HepG2 (cell line): Measurements from ENCODE around the gene COCH. TPM values are rescaled to one million over a fixed set of nuclear protein-coding genes. Genes with fewer than 3 reads are reported as not detected.

Experiments
- ATAC-seq: fragments of 200-7000 bp; cut with Tn5 transposase; 3 replicates; pipeline ENCODE4 v1.9.1; 2020; ENCODE audit warnings: mild to moderate bottlenecking, moderate library complexity
- BruUV-seq: library from RNA; stranded (reverse); fragments of 400-500 nt; replicated peaks from 2 replicates; lab custom pipeline; 2021; lab: Mats Ljungman, UMichigan
- CTCF ChIA-PET: fragments of 300-600 bp; formaldehyde crosslinking; extraction: SDS; loops from one replicate; lab custom pipeline; 2021; ENCODE audit warnings: low total read pairs, inconsistent platforms, low intra/inter-chr PET ratio; lab: Yijun Ruan, JAX
- POLR2A ChIA-PET: fragments of 350-600 bp; sonication (Branson Sonifier 250); formaldehyde crosslinking; loops from one replicate; lab custom pipeline; 2020; ENCODE audit warnings: antibody characterized with exemption, inconsistent platforms; lab: Yijun Ruan, JAX
- DNase-seq: peaks from one replicate; pipeline ENCODE4 v3.0.0-alpha.2; 2015; ENCODE audit warnings: low spot score
- FAIRE-seq: peaks from 3 replicates; lab custom pipeline; 2011; peaks lifted over from hg19 to GRCh38; lab: Jason Lieb, UNC
- H2AFZ ChIP-seq: one replicate; pipeline ENCODE4 v1.6.1; 2011; ENCODE audit warnings: low read length, inconsistent platforms
- H3K27ac ChIP-seq: fragments of 300-600 bp; 3 replicates; pipeline ENCODE4 v1.8.0; 2011; ENCODE audit warnings: mixed run types, mild to moderate bottlenecking, mixed read lengths, low read length, inconsistent platforms; ENCODE audit not compliant: insufficient read depth; ENCODE audit errors: extremely low read length
- H3K27me3 ChIP-seq, 2 experiments: fragments of 200-600 bp in 1 of 2; 2 replicates in 1 of 2; 3 replicates in 1 of 2; pipeline versions ENCODE4 v1.6.0 to v1.8.0; 2011; ENCODE audit warnings: low read length in 2 of 2, mild to moderate bottlenecking in 2 of 2, moderate library complexity in 2 of 2, inconsistent platforms in 1 of 2; ENCODE audit not compliant: insufficient read depth in 2 of 2, control insufficient read depth in 1 of 2
- H3K36me3 ChIP-seq, 2 experiments: fragments of 200-600 bp in 1 of 2; replicated peaks in 1 of 2; 2 replicates in 1 of 2; 3 replicates in 1 of 2; pipeline versions ENCODE4 v1.5.1 to v1.8.0; 2011; ENCODE audit warnings: low read length in 2 of 2, inconsistent platforms in 1 of 2; ENCODE audit not compliant: insufficient read depth in 2 of 2, control insufficient read depth in 1 of 2
- H3K4me1 ChIP-seq: 2 replicates; pipeline ENCODE4 v1.5.1; 2012; ENCODE audit warnings: low read length, inconsistent platforms; ENCODE audit not compliant: insufficient read depth
- H3K4me2 ChIP-seq: 2 replicates; pipeline ENCODE4 v1.6.0; 2011; ENCODE audit warnings: low read depth, low read length, inconsistent platforms
- H3K4me3 ChIP-seq, 3 experiments: fragments of 200-600 bp in 1 of 3; sonication (generic), shearing (Covaris generic) in 1 of 3; replicated peaks in 1 of 3; 2 replicates each; pipeline ENCODE4 v1.5.1; 2011 to 2016; ENCODE audit warnings: low read length in 3 of 3, inconsistent platforms in 2 of 3, low read depth in 2 of 3, mild to moderate bottlenecking in 2 of 3, control low read depth in 1 of 3, mixed read lengths in 1 of 3; ENCODE audit not compliant: insufficient read depth in 1 of 3
- H3K79me2 ChIP-seq: one replicate; pipeline ENCODE4 v1.6.1; 2011; ENCODE audit warnings: low read length, inconsistent platforms; ENCODE audit not compliant: insufficient read depth
- H3K9ac ChIP-seq: 2 replicates; pipeline ENCODE4 v1.6.0; 2011; ENCODE audit warnings: mild to moderate bottlenecking, low read depth, low read length, inconsistent platforms; ENCODE audit not compliant: insufficient read depth
- H3K9me3 ChIP-seq: 2 replicates; pipeline ENCODE4 v1.5.1; 2012; ENCODE audit warnings: mild to moderate bottlenecking, low read length
- H4K20me1 ChIP-seq: 2 replicates; pipeline ENCODE4 v1.6.0; 2011; ENCODE audit warnings: inconsistent platforms, mild to moderate bottlenecking, low read length, moderate library complexity; ENCODE audit not compliant: insufficient read depth
- HNRNPK ChIP-seq: fragments of 200-400 bp; formaldehyde crosslinking; IDR thresholded peaks from 2 replicates; pipeline ENCODE4 v1.6.1; 2018; ENCODE audit warnings: low read length, low read depth, moderate library complexity, mild to moderate bottlenecking; ENCODE audit not compliant: poor library complexity, severe bottlenecking
- SMYD3 ChIP-seq: sonication (generic); formaldehyde crosslinking; IDR thresholded peaks from 2 replicates; pipeline ENCODE4 v1.8.1; 2023; ENCODE audit warnings: mild to moderate bottlenecking, missing genetic modification reagents
- ZBTB21 ChIP-seq: sonication (generic); formaldehyde crosslinking; IDR thresholded peaks from 2 replicates; pipeline ENCODE4 v1.4.0; 2020; ENCODE audit warnings: missing genetic modification reagents
- ZNF83 ChIP-seq: sonication (generic); formaldehyde crosslinking; IDR thresholded peaks from 2 replicates; pipeline ENCODE4 v1.4.0; 2020; ENCODE audit warnings: missing genetic modification reagents, mild to moderate bottlenecking, borderline replicate concordance
- WGBS: methylation state at CpG from one replicate; pipeline ENCODE4 v1.1.6; 2017; ENCODE audit warnings: low lambda C conversion rate; 5-methylcytosine and 5-hydroxymethylcytosine counted together
- in situ Hi-C: cut with HindIII; loops from 2 replicates; pipeline ENCODE4 v1.10.0; 2017; ENCODE audit warnings: low pct_unique_long_range_greater_than_20kb; ENCODE audit not compliant: extremely low pct_ligation_motif_present
- intact Hi-C: fragments of 100-400 bp; cut with micrococcal nuclease; formaldehyde crosslinking; loops from one replicate; pipeline ENCODE4 v1.10.0; 2022; ENCODE audit not compliant: unreplicated experiment
- polyA plus RNA-seq, 8 experiments: library from polyadenylated mRNA; depleted of rRNA in 3 of 8; stranded (reverse) in 7 of 8; unstranded in 1 of 8; fragments of >200 nt; fragmentation: Illumina TruSeq in 4 of 8; extraction: Trizol in 4 of 8; gene quantifications; 2 replicates each; pipeline versions ENCODE4 v1.2.1 to v1.2.3, GENCODE V29; 2011 to 2016; ENCODE audit warnings: low read depth in 4 of 8, missing spikeins in 1 of 8, mixed read lengths in 1 of 8; ENCODE audit not compliant: insufficient read depth in 1 of 8
- total RNA-seq, 5 experiments: library from RNA; depleted of rRNA; stranded (reverse); fragments of >200 nt; fragmentation: Illumina TruSeq; extraction: Trizol; gene quantifications; 2 replicates each; pipeline ENCODE4 v1.2.3, GENCODE V29; 2016; ENCODE audit warnings: low read depth in 1 of 5

Gene COCH
- total and polyA plus RNA-seq, 2 of the 13 experiments (the other 11 are each of a cell fraction or from before 2014, with no cell fraction given) = 78.2 to 79.3 TPM

DNA sequence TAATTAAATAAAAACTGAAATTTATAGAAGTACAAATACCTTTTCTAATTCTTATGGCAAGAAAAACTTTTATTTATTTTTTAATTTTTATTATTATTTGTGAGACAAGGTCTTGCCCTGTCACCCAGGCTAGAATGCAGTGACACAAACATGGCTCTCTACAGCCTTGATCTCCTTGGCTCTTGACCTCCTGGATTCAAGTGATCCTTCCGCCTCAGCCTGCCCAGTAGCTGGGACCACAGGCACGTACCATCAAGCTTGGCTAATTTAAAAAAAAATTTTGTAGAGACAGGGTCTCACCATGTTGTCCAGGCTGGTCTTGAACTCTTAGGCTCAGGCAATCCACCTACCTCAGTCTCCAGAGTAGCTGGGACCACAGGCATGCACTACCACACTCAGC lies 47.4 kb downstream of the COCH start:
- H3K9ac ChIP-seq = no peak overlapping the region
- H3K4me2 ChIP-seq = no peak overlapping the region
- ChIA-PET POLR2A (interaction anchor here (1.0 kb wide), 1 partner anchor 104 kb away, joined by 5 read pairs; the partner anchor contains the start of gene STRN3), CTCF (no interaction called here)
- DNase-seq = no peak
- intact Hi-C loops (no loop called here), in situ Hi-C loops (no loop called here)
- H3K4me1 ChIP-seq = no peaks in the 10 kb centered on the region
- H2AFZ ChIP-seq = no peak overlapping the region
- no peaks in the 10 kb centered on the region for H3K79me2 ChIP-seq
- peaks cover 14 to 56% of the 10 kb centered on the region in 2 experiments for H3K36me3 ChIP-seq
- BruUV-seq = no TSS peak
- no peak overlapping the region for H3K4me3 ChIP-seq
- H3K27me3 ChIP-seq = no peaks in the 10 kb centered on the region
- no peak for FAIRE-seq
- WGBS = 100% methylated on average over 2 of the region's 2 CpGs
- H3K27ac ChIP-seq = no peak overlapping the region
- no peaks in the 10 kb centered on the region for H4K20me1 ChIP-seq
- TF ChIP-seq SMYD3 = peak; percentile 84
- no peak for TF ChIP-seq ZBTB21 (CRISPR knock-in tag)
- ATAC-seq = peak; percentile 49
- no peaks in the 10 kb centered on the region for H3K9me3 ChIP-seq

DNA sequence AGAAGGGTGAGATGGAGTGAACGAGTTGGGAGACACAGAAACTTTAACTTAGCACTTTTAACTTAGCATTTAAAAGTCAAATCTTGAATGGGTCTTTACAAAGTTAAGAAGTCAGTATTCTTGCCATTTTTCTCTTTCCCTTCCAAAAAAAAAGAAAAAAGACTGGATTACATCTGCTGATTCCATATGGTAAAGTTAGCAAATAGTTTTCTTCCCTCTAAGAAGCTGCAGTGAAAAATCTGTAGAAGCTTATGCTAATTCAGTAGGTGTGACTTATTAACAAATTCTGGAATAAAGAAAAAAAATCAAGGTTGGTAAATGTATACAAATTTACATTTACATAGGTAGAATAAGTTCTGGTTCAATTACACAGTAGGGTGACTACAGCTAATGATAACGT lies 50.9 kb downstream of the COCH start:
- ChIA-PET CTCF (no interaction called here), POLR2A (no interaction called here)
- TF ChIP-seq HNRNPK (peak; percentile 85), ZNF83 (CRISPR knock-in tag) (no peak)
- no peak overlapping the region for H3K4me3 ChIP-seq
- no peak overlapping the region for H3K27ac ChIP-seq
- H3K9me3 ChIP-seq = no peaks in the 10 kb centered on the region
- no peak overlapping the region for H3K4me2 ChIP-seq
- H3K4me1 ChIP-seq = no peaks in the 10 kb centered on the region
- H3K27me3 ChIP-seq = no peaks in the 10 kb centered on the region
- no peak for FAIRE-seq
- no peak for DNase-seq
- no peak overlapping the region for H3K9ac ChIP-seq
- intact Hi-C loops (no loop called here), in situ Hi-C loops (no loop called here)
- ATAC-seq = no peak
- H3K79me2 ChIP-seq = peaks cover 2% of the 10 kb centered on the region
- no peak overlapping the region for H2AFZ ChIP-seq
- 97% methylated on average over 2 of the region's 2 CpGs for WGBS
- peaks cover 14 to 52% of the 10 kb centered on the region in 2 experiments for H3K36me3 ChIP-seq
- no peaks in the 10 kb centered on the region for H4K20me1 ChIP-seq
- BruUV-seq = no TSS peak
